GM18951 (cell line): ENCODE results near the gene TAF9B.
"Not testable (repeated sequence)": the region's sequence is repeated elsewhere in the genome, so short reads cannot be mapped to it uniquely, and the experiment has no call there.

Experiments used
- POLR2A ChIP-seq: IDR thresholded peaks from 4 replicates; pipeline ENCODE4 v1.6.1; 2011; ENCODE audit warnings: mild to moderate bottlenecking; ENCODE audit not compliant: insufficient read length, insufficient read depth; ENCODE audit errors: extremely low read depth
- in situ Hi-C: fragments of 300-500 bp; cut with MboI; formaldehyde crosslinking; loops from one replicate; pipeline ENCODE4 v1.12.0; 2022; ENCODE audit warnings: low sequenced_read_pairs, mixed read lengths, inconsistent platforms; ENCODE audit not compliant: unreplicated experiment

Gene TAF9B

GRCh38 chrX:78103623-78104446, 35.6 kb downstream of the TAF9B start, which contains the start of gene PGK1:
Gene PGK1 (plus strand): TSS chrX:78104248. CDS start chrX:78104341, 93 bp downstream.
- in situ Hi-C loops = no loop called here
- TF ChIP-seq POLR2A = peak; percentile 86

GRCh38 chrX:78103001-78103622, 36.3 kb downstream of the TAF9B start:
- no peak for TF ChIP-seq POLR2A
- in situ Hi-C loops = no loop called here

- in situ Hi-C loops = no loop called here
- TF ChIP-seq POLR2A = no peak
Observed at GRCh38 chrX:78102091-78102490, 37.4 kb downstream of the TAF9B start.

GRCh38 chrX:78098108-78098507, 41.3 kb downstream of the TAF9B start:
- no peak for TF ChIP-seq POLR2A

GRCh38 chrX:78092296-78092695, 47.2 kb downstream of the TAF9B start:
- in situ Hi-C loops = no loop called here

More at GRCh38 chrX:78098108-78098507, 41.3 kb downstream of the TAF9B start:
- in situ Hi-C loops = no loop called here

GRCh38 chrX:78081413-78081812, 58.0 kb downstream of the TAF9B start:
- in situ Hi-C loops = not testable (repeated sequence)

More at GRCh38 chrX:78092296-78092695, 47.2 kb downstream of the TAF9B start:
- no peak for TF ChIP-seq POLR2A
